ENCODE data around the gene DYNC2I2.

- TF ChIP-seq SP1 (CRISPR knock-in tag; conservative IDR thresholded peaks at IDR 0.05): no peak
- TF ChIP-seq, protein P1, sequence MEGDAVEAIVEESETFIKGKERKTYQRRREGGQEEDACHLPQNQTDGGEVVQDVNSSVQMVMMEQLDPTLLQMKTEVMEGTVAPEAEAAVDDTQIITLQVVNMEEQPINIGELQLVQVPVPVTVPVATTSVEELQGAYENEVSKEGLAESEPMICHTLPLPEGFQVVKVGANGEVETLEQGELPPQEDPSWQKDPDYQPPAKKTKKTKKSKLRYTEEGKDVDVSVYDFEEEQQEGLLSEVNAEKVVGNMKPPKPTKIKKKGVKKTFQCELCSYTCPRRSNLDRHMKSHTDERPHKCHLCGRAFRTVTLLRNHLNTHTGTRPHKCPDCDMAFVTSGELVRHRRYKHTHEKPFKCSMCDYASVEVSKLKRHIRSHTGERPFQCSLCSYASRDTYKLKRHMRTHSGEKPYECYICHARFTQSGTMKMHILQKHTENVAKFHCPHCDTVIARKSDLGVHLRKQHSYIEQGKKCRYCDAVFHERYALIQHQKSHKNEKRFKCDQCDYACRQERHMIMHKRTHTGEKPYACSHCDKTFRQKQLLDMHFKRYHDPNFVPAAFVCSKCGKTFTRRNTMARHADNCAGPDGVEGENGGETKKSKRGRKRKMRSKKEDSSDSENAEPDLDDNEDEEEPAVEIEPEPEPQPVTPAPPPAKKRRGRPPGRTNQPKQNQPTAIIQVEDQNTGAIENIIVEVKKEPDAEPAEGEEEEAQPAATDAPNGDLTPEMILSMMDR (IDR thresholded peaks at IDR 0.05): no peak
- no peak for TF ChIP-seq IRF2 (CRISPR knock-in tag; IDR thresholded peaks at IDR 0.05; ENCODE audit: borderline replicate concordance, low read depth)
- TF ChIP-seq, protein P2, sequence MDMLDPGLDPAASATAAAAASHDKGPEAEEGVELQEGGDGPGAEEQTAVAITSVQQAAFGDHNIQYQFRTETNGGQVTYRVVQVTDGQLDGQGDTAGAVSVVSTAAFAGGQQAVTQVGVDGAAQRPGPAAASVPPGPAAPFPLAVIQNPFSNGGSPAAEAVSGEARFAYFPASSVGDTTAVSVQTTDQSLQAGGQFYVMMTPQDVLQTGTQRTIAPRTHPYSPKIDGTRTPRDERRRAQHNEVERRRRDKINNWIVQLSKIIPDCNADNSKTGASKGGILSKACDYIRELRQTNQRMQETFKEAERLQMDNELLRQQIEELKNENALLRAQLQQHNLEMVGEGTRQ (CRISPR knock-in tag; IDR thresholded peaks at IDR 0.05): no peak
- no peak for TF ChIP-seq NFATC4 (CRISPR knock-in tag; IDR thresholded peaks at IDR 0.05)
- TF ChIP-seq AFF4 (CRISPR knock-in tag; IDR thresholded peaks at IDR 0.05; ENCODE audit: borderline replicate concordance): no peak
Observed at GRCh38 chr9:128704356-128704670, 47.7 kb upstream of the DYNC2I2 start.

Measured in WTC11 (cell line).